Liver (tissue), 9 donors: ENCODE data around the gene CYB561A3. TPM values are rescaled to one million over a fixed set of nuclear protein-coding genes. Genes with fewer than 3 reads are reported as not detected.

Experiments
- DNase-seq: peaks from one replicate; pipeline ENCODE4 v3.0.0-alpha.2; 2017; ENCODE audit warnings: low spot score
- H3K27ac ChIP-seq, 2 donors: one replicate each; pipeline ENCODE4 v1.7.0; 2013; ENCODE audit warnings: inconsistent platforms in 2 of 2, low read length in 2 of 2, control low read depth in 1 of 2, low read depth in 1 of 2, mild to moderate bottlenecking in 1 of 2
- H3K27me3 ChIP-seq, 4 donors: one replicate each; pipeline versions ENCODE4 v1.6.1 to v1.7.0; 2013; ENCODE audit warnings: low read length in 3 of 4, inconsistent platforms in 1 of 4, mild to moderate bottlenecking in 1 of 4, moderate library complexity in 1 of 4; ENCODE audit not compliant: control insufficient read depth in 4 of 4, insufficient read depth in 4 of 4
- H3K36me3 ChIP-seq, 4 donors: one replicate each; pipeline versions ENCODE4 v1.6.1 to v1.7.0; 2013; ENCODE audit warnings: low read length in 3 of 4, mild to moderate bottlenecking in 3 of 4, low read depth in 1 of 4, moderate library complexity in 1 of 4; ENCODE audit not compliant: control insufficient read depth in 4 of 4, insufficient read depth in 3 of 4
- H3K4me1 ChIP-seq, 4 donors: one replicate each; pipeline versions ENCODE4 v1.6.1 to v1.7.0; 2013; ENCODE audit warnings: low read length in 3 of 4, mild to moderate bottlenecking in 3 of 4, moderate library complexity in 1 of 4; ENCODE audit not compliant: control insufficient read depth in 4 of 4, insufficient read depth in 4 of 4
- H3K4me3 ChIP-seq, 3 donors: one replicate each; pipeline versions ENCODE4 v1.6.1 to v1.7.0; 2013; ENCODE audit warnings: low read length in 3 of 3, control low read depth in 1 of 3, low read depth in 1 of 3, mild to moderate bottlenecking in 1 of 3
- H3K9ac ChIP-seq, 2 donors: one replicate each; pipeline ENCODE4 v1.7.0; 2013; ENCODE audit warnings: low read length in 2 of 2, mild to moderate bottlenecking in 2 of 2, moderate library complexity in 2 of 2, control low read depth in 1 of 2, low read depth in 1 of 2
- H3K9me3 ChIP-seq, 4 donors: one replicate each; pipeline versions ENCODE4 v1.6.1 to v1.7.0; 2013; ENCODE audit warnings: low read length in 3 of 4; ENCODE audit not compliant: control insufficient read depth in 4 of 4
- FOXA1 ChIP-seq: IDR thresholded peaks from 2 replicates; pipeline ENCODE4 v1.6.1; 2016; ENCODE audit warnings: antibody characterized with exemption
- GABPA ChIP-seq, 2 donors: IDR thresholded peaks in 1 of 2; conservative IDR thresholded peaks in 1 of 2; 2 replicates each; pipeline ENCODE4 v1.6.1; 2016; ENCODE audit warnings: antibody characterized with exemption in 2 of 2, mild to moderate bottlenecking in 1 of 2, moderate library complexity in 1 of 2
- HNF4A ChIP-seq, 2 donors: conservative IDR thresholded peaks; 2 replicates each; pipeline ENCODE4 v1.6.1; 2016; ENCODE audit warnings: antibody characterized with exemption in 2 of 2, mild to moderate bottlenecking in 2 of 2
- JUND ChIP-seq, 2 donors: IDR thresholded peaks; 2 replicates each; pipeline ENCODE4 v1.6.1; 2016; ENCODE audit warnings: antibody characterized with exemption in 2 of 2
- NR2F2 ChIP-seq: IDR thresholded peaks from 2 replicates; pipeline ENCODE4 v1.6.1; 2016; ENCODE audit warnings: antibody characterized with exemption
- REST ChIP-seq: IDR thresholded peaks from 2 replicates; pipeline ENCODE4 v1.6.1; 2016; ENCODE audit warnings: antibody characterized with exemption, mild to moderate bottlenecking
- RXRA ChIP-seq, 2 donors: IDR thresholded peaks; 2 replicates each; pipeline ENCODE4 v1.6.1; 2017 to 2018; ENCODE audit warnings: antibody characterized with exemption in 2 of 2, mild to moderate bottlenecking in 1 of 2
- YY1 ChIP-seq: IDR thresholded peaks from 2 replicates; pipeline ENCODE4 v1.6.1; 2016; ENCODE audit warnings: antibody characterized with exemption, mild to moderate bottlenecking
- WGBS: extraction: QIAGEN DNeasy Blood & Tissue Kit; methylation state at CpG from one replicate; pipeline ENCODE4 v1.1.7; 2013; 5-methylcytosine and 5-hydroxymethylcytosine counted together
- polyA plus RNA-seq, 2 donors: library from polyadenylated mRNA; stranded (reverse) in 1 of 2; unstranded in 1 of 2; fragments of 200-250 nt in 1 of 2; fragments of >200 nt in 1 of 2; fragmentation: Nextera tagmentation in 1 of 2; extraction: Ambion mirVana in 1 of 2; gene quantifications; one replicate each; pipeline versions ENCODE4 v1.2.1 to v1.2.3, GENCODE V29; 2013 to 2015
- total RNA-seq, 2 donors: library from RNA; depleted of rRNA; stranded (reverse); fragments of >200 nt; gene quantifications; one replicate each; pipeline ENCODE4 v1.2.3, GENCODE V29; 2014
- donor health status: healthy.
- donor health status: healthy.
- donor health status: healthy.
- donor health status: healthy.
- donor health status: healthy.

The CYB561A3 gene
- total and polyA plus RNA-seq, 4 donors, result 20.2 to 36.5 (median 28.4) TPM

- Histone ChIP-seq H3K9me3 (no peaks in the 10 kb centered on the region), H3K36me3 (no peaks in the 10 kb centered on the region), H3K4me3 (no peak overlapping the region), H3K27ac (no peak overlapping the region), H3K4me1 (peaks cover 5 to 15% (median 7%) of the 10 kb centered on the region in 4 donors), H3K9ac (no peak overlapping the region), H3K27me3 (no peaks in the 10 kb centered on the region)
- 49% methylated on average over 6 of the region's 6 CpGs for WGBS
- TF ChIP-seq YY1 (no peak), JUND (IDR thresholded peaks at IDR 0.05) (peak in 1 of 2 donors; percentile 60), FOXA1 (no peak), RXRA (IDR thresholded peaks at IDR 0.05) (peak in 1 of 2 donors; percentile 72), HNF4A (conservative IDR thresholded peaks at IDR 0.05) (peak; percentile 13 to 79), REST (peak; percentile 82)
- no peak for DNase-seq
Observed at GRCh38 chr11:61375761-61376108, 14.1 kb upstream of the CYB561A3 start.

- Histone ChIP-seq H3K27ac (no peak overlapping the region), H3K36me3 (peaks cover 3 to 10% (median 4%) of the 10 kb centered on the region in 4 donors), H3K9me3 (no peaks in the 10 kb centered on the region), H3K27me3 (no peaks in the 10 kb centered on the region), H3K4me1 (peaks cover 10 to 23% (median 14%) of the 10 kb centered on the region in 4 donors), H3K9ac (no peak overlapping the region), H3K4me3 (no peak overlapping the region)
- no peak for DNase-seq
- WGBS, result 85% methylated on average over 8 of the region's 8 CpGs
- TF ChIP-seq REST, result no peak
- no peak for TF ChIP-seq GABPA (IDR thresholded peaks at IDR 0.05 in 1 of 2, conservative IDR thresholded peaks at IDR 0.05 in 1 of 2)
- no peak for TF ChIP-seq JUND (IDR thresholded peaks at IDR 0.05)
- no peak for TF ChIP-seq NR2F2
Observed at GRCh38 chr11:61372659-61373420, 11.2 kb upstream of the CYB561A3 start.
